IMR-90 (cell line): ENCODE data around the gene TNFSF13B.

Source experiments
- BHLHE40 ChIP-seq: fragments of 150-350 bp; IDR thresholded peaks from 2 replicates; pipeline ENCODE4 v1.6.1; 2016; ENCODE audit warnings: mild to moderate bottlenecking, low read depth, low read length
- CTCF ChIP-seq: conservative IDR thresholded peaks from 2 replicates; pipeline ENCODE4 v1.5.1; 2012; ENCODE audit warnings: mild to moderate bottlenecking, low read depth, low read length, improper control_type of control experiment
- MAZ ChIP-seq: IDR thresholded peaks from 2 replicates; pipeline ENCODE4 v1.6.1; 2012; ENCODE audit warnings: low read depth, mild to moderate bottlenecking, low read length, improper control_type of control experiment, moderate library complexity, borderline replicate concordance
- MXI1 ChIP-seq: IDR thresholded peaks from 2 replicates; pipeline ENCODE4 v1.6.1; 2012; ENCODE audit warnings: low read depth, mild to moderate bottlenecking, low read length, moderate library complexity, borderline replicate concordance
- POLR2A ChIP-seq: IDR thresholded peaks from 2 replicates; pipeline ENCODE4 v1.6.1; 2012; ENCODE audit warnings: mild to moderate bottlenecking, low read depth, low read length
- RAD21 ChIP-seq: IDR thresholded peaks from 2 replicates; pipeline ENCODE4 v1.6.1; 2012; ENCODE audit warnings: low read length, improper control_type of control experiment
- USF2 ChIP-seq: fragments of 150-350 bp; IDR thresholded peaks from 2 replicates; pipeline ENCODE4 v1.6.1; 2017; ENCODE audit warnings: mild to moderate bottlenecking, antibody characterized with exemption, low read length, low read depth
- TF ChIP-seq, protein P1 (sequence below): fragments of 150-350 bp; IDR thresholded peaks from 2 replicates; pipeline ENCODE4 v1.6.1; 2016; ENCODE audit warnings: low read depth, mild to moderate bottlenecking, low read length, moderate library complexity, borderline replicate concordance

GRCh38 chr13:108269601-108270328, at the start of gene TNFSF13B:
- TF ChIP-seq, protein P1, sequence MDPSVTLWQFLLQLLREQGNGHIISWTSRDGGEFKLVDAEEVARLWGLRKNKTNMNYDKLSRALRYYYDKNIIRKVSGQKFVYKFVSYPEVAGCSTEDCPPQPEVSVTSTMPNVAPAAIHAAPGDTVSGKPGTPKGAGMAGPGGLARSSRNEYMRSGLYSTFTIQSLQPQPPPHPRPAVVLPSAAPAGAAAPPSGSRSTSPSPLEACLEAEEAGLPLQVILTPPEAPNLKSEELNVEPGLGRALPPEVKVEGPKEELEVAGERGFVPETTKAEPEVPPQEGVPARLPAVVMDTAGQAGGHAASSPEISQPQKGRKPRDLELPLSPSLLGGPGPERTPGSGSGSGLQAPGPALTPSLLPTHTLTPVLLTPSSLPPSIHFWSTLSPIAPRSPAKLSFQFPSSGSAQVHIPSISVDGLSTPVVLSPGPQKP = no peak
- TF ChIP-seq CTCF (no peak), MAZ (no peak), BHLHE40 (no peak), USF2 (no peak), POLR2A (no peak), RAD21 (no peak), MXI1 (no peak)
